ENCODE results near the gene SLC10A7. TPM values are rescaled to one million over a fixed set of nuclear protein-coding genes. Genes with fewer than 3 reads are reported as not detected.

Gene SLC10A7
- total and polyA plus RNA-seq, 2 of the 4 experiments (the other 2 are of a cell fraction), result 5.2 to 8.4 TPM

DNA sequence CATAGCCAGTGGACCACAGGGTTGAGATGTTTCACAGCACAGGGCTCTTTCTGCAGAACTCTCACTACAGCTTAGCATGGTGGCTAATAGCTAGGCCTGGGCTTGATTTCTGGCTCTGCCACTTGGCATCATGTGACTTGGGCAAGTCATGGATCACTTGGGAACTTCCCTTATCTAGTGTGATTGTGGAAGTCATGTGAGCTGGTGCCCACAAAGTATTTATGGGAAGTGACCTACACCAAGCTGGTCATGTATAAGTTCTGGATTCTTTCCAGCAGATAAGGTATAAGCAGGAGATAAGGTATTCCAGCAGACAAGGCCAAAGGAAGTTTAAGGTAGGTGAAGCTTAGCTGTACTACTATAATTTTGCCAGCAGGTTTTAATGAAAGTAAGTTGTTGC lies 246.4 kb downstream of the SLC10A7 start:
- Histone ChIP-seq H2BK15ac (ENCODE audit: low read depth, low read length) (no peak overlapping the region), H2AK5ac (ENCODE audit: low read depth, low read length) (no peak overlapping the region), H3K9ac (ENCODE audit: low read depth, low read length) (no peak overlapping the region), H3K4me1 (ENCODE audit: control insufficient read depth, insufficient read depth, low read length) (no peaks in the 10 kb centered on the region), H3K14ac (replicated peaks; ENCODE audit: low read depth, low read length) (no peak overlapping the region), H3K27ac (ENCODE audit: insufficient read depth, low read length) (no peak overlapping the region), H3K4ac (ENCODE audit: low read depth, low read length) (no peak overlapping the region), H3K27me3 (ENCODE audit: control insufficient read depth, insufficient read depth, low read length) (no peaks in the 10 kb centered on the region), H3K4me2 (ENCODE audit: low read depth, low read length) (no peak overlapping the region), H4K5ac (ENCODE audit: low read depth, low read length) (no peak overlapping the region), H3K18ac (ENCODE audit: low read depth, low read length) (no peak overlapping the region), H3K23ac (ENCODE audit: low read depth, low read length) (no peak overlapping the region), H2BK5ac (ENCODE audit: low read depth, low read length, poor library complexity, severe bottlenecking) (no peak overlapping the region), H4K20me1 (ENCODE audit: insufficient read depth, low read length) (no peaks in the 10 kb centered on the region), H3K56ac (ENCODE audit: extremely low read depth, insufficient read depth, low read length) (no peak overlapping the region), H3K4me3 (ENCODE audit: insufficient read depth, low read depth, low read length) (no peak overlapping the region), H4K8ac (ENCODE audit: low read depth in 2 of 2, low read length in 2 of 2) (no peak overlapping the region), H4K91ac (ENCODE audit: insufficient read depth, low read depth, low read length) (no peak overlapping the region), H2AK9ac (replicated peaks; ENCODE audit: low read depth, low read length, poor library complexity) (no peak overlapping the region), H2BK120ac (ENCODE audit: low read depth, low read length) (no peak overlapping the region), H3K79me1 (ENCODE audit: low read depth in 1 of 2, low read length in 2 of 2) (no peaks in the 10 kb centered on the region), H3K9me3 (ENCODE audit: control insufficient read depth, insufficient read depth, low read length) (no peaks in the 10 kb centered on the region), H3K9me1 (ENCODE audit: insufficient read depth, low read length) (no peaks in the 10 kb centered on the region), H3K36me3 (ENCODE audit: control insufficient read depth, insufficient read depth, low read length) (no peaks in the 10 kb centered on the region), H2BK20ac (ENCODE audit: low read depth, low read length) (no peak overlapping the region), H2AFZ (replicated peaks; ENCODE audit: low read length, poor library complexity) (no peak overlapping the region)
- no peak for TF ChIP-seq MAZ (IDR thresholded peaks at IDR 0.05; ENCODE audit: borderline replicate concordance, low read depth, low read length)
- TF ChIP-seq SMC3 (IDR thresholded peaks at IDR 0.05; ENCODE audit: low read depth, low read length), result no peak
- no peak for TF ChIP-seq CEBPB (IDR thresholded peaks at IDR 0.05; ENCODE audit: low read depth, low read length)
- TF ChIP-seq MAFK (IDR thresholded peaks at IDR 0.05; ENCODE audit: low read depth, low read length), result no peak
- TF ChIP-seq, protein P1, sequence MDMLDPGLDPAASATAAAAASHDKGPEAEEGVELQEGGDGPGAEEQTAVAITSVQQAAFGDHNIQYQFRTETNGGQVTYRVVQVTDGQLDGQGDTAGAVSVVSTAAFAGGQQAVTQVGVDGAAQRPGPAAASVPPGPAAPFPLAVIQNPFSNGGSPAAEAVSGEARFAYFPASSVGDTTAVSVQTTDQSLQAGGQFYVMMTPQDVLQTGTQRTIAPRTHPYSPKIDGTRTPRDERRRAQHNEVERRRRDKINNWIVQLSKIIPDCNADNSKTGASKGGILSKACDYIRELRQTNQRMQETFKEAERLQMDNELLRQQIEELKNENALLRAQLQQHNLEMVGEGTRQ (IDR thresholded peaks at IDR 0.05; ENCODE audit: low read depth, low read length), result no peak
- TF ChIP-seq, protein P2, sequence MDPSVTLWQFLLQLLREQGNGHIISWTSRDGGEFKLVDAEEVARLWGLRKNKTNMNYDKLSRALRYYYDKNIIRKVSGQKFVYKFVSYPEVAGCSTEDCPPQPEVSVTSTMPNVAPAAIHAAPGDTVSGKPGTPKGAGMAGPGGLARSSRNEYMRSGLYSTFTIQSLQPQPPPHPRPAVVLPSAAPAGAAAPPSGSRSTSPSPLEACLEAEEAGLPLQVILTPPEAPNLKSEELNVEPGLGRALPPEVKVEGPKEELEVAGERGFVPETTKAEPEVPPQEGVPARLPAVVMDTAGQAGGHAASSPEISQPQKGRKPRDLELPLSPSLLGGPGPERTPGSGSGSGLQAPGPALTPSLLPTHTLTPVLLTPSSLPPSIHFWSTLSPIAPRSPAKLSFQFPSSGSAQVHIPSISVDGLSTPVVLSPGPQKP (IDR thresholded peaks at IDR 0.05; ENCODE audit: borderline replicate concordance, low read depth, low read length), result no peak
- TF ChIP-seq MXI1 (IDR thresholded peaks at IDR 0.05; ENCODE audit: borderline replicate concordance, low read depth, low read length), result no peak
- no peak for TF ChIP-seq BHLHE40 (IDR thresholded peaks at IDR 0.05; ENCODE audit: low read depth, low read length)
- TF ChIP-seq, protein P3, sequence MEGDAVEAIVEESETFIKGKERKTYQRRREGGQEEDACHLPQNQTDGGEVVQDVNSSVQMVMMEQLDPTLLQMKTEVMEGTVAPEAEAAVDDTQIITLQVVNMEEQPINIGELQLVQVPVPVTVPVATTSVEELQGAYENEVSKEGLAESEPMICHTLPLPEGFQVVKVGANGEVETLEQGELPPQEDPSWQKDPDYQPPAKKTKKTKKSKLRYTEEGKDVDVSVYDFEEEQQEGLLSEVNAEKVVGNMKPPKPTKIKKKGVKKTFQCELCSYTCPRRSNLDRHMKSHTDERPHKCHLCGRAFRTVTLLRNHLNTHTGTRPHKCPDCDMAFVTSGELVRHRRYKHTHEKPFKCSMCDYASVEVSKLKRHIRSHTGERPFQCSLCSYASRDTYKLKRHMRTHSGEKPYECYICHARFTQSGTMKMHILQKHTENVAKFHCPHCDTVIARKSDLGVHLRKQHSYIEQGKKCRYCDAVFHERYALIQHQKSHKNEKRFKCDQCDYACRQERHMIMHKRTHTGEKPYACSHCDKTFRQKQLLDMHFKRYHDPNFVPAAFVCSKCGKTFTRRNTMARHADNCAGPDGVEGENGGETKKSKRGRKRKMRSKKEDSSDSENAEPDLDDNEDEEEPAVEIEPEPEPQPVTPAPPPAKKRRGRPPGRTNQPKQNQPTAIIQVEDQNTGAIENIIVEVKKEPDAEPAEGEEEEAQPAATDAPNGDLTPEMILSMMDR (conservative IDR thresholded peaks at IDR 0.05; ENCODE audit: low read depth, low read length), result no peak
- TF ChIP-seq FOS (IDR thresholded peaks at IDR 0.05; ENCODE audit: low read depth, low read length), result no peak
- no peak for TF ChIP-seq NFE2L2 (IDR thresholded peaks at IDR 0.05; ENCODE audit: low read depth, low read length)
- no peak for TF ChIP-seq POLR2A (IDR thresholded peaks at IDR 0.05; ENCODE audit: low read depth, low read length)
- no peak for TF ChIP-seq RFX5 (IDR thresholded peaks at IDR 0.05; ENCODE audit: low read depth, low read length)
- TF ChIP-seq CHD1 (IDR thresholded peaks at IDR 0.05; ENCODE audit: low read depth, low read length), result no peak
- no peak for TF ChIP-seq RAD21 (IDR thresholded peaks at IDR 0.05; ENCODE audit: low read length)
- BruUV-seq (replicated peaks), result no TSS peak
- ATAC-seq (ENCODE audit: low read depth) (no peak), DNase-seq (no peak)
- in situ Hi-C loops (cut with MboI; ENCODE audit: low sequenced_read_pairs) (no loop called here), intact Hi-C loops (cut with micrococcal nuclease) (no loop called here), dilution Hi-C loops (cut with HindIII; ENCODE audit: low sequenced_read_pairs, unreplicated experiment) (no loop called here)
- ChIA-PET CTCF (interaction anchor here (1.1 kb wide), 1 partner anchor 9 kb away, joined by 3 read pairs; no protein-coding TSS in a partner anchor), POLR2A (ENCODE audit: unreplicated experiment) (no interaction called here)
